Measurements from ENCODE around the gene TPRG1. TPM values are rescaled to one million over a fixed set of nuclear protein-coding genes. Genes with fewer than 3 reads are reported as not detected.

The TPRG1 gene
- total RNA-seq, 1 donor: 1.3 TPM

DNA sequence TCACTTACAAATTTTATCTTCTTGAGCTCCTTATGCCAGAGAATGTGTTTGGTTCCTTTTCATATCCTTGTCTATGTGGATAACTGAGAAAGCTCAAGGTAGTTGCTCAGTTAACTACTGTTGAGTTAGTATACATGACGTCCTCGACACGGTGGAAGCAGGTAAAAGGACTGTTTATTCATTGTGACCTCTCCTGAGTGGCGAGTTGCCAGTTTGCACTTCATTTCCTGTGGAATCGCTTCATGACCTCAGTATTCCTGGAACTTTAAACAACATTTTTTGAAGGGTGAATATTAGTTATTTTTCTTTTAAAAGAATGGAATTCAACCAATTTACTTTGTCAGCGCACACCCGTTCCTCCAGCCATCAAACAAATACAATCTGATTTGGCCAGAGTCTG is 1.2 kb upstream of the TPRG1 start:
- H3K4me3 ChIP-seq (ENCODE audit: low read depth, low read length): no peak overlapping the region
- TF ChIP-seq, protein P1, sequence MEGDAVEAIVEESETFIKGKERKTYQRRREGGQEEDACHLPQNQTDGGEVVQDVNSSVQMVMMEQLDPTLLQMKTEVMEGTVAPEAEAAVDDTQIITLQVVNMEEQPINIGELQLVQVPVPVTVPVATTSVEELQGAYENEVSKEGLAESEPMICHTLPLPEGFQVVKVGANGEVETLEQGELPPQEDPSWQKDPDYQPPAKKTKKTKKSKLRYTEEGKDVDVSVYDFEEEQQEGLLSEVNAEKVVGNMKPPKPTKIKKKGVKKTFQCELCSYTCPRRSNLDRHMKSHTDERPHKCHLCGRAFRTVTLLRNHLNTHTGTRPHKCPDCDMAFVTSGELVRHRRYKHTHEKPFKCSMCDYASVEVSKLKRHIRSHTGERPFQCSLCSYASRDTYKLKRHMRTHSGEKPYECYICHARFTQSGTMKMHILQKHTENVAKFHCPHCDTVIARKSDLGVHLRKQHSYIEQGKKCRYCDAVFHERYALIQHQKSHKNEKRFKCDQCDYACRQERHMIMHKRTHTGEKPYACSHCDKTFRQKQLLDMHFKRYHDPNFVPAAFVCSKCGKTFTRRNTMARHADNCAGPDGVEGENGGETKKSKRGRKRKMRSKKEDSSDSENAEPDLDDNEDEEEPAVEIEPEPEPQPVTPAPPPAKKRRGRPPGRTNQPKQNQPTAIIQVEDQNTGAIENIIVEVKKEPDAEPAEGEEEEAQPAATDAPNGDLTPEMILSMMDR (IDR thresholded peaks at IDR 0.05; ENCODE audit: insufficient read depth, low read depth, low read length): no peak
- DNase-seq (ENCODE audit: low read depth): no peak

DNA sequence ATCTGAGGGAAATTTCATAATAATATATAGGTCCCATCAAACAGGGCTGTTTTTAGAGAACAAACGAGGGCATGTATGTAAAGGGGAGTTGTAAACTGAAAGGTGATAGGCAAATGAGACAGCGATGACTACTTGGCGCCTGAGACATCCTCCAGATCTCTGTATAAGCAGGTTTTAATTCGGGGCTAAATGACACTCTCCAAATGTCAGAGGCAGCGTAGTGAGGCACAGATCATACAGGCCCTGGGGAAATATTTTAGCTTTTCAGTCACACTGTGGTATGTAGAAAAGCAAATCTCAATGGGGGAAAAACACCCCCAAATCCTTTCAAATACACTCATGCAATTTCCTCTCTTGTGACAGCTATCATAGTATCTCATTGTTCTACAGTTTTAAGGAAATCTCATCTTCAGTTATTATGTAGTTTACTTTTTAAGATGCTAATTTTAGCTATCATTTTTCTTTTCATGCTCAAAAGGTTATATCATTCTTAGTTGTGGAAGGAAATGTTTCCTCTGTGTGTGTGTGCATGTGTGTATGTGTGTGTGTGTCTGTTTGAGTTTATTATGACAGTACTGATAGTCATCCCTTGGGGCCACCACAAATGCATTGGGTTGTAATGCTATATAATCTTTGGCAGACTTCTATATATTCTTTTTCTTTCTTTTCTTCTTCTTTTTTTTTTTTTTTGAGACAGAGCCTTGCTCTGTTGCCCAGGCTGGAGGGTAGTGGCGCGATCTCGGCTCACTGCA is 1.1 kb downstream of the TPRG1 start:
- TF ChIP-seq, protein P1 (IDR thresholded peaks at IDR 0.05; ENCODE audit: insufficient read depth, low read depth, low read length): no peak
- no peak for DNase-seq (ENCODE audit: low read depth)
- no peak overlapping the region for H3K4me3 ChIP-seq (ENCODE audit: low read depth, low read length)

DNA sequence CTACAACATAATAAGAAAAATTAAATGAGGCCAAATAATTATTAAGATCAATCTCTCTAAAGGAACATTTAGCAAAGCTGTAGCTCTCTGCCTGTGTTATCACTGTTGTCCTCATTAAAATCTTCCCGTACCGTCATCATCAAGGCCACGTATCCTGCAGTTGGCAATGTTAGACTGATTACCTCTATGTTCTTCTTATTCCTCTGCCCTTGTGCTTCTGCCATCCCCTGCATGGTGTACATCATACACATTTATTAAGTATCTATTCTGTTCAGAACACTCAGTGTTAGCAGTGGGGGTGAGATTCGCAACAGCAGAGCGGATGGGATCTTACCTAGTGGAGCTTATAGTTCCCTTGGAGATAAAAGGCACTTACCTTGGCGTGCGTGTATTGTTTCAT is 12.8 kb downstream of the TPRG1 start:
- TF ChIP-seq, protein P1 (IDR thresholded peaks at IDR 0.05; ENCODE audit: insufficient read depth, low read depth, low read length): no peak
- H3K4me3 ChIP-seq (ENCODE audit: low read depth, low read length): no peak overlapping the region
- no peak for DNase-seq (ENCODE audit: low read depth)

DNA sequence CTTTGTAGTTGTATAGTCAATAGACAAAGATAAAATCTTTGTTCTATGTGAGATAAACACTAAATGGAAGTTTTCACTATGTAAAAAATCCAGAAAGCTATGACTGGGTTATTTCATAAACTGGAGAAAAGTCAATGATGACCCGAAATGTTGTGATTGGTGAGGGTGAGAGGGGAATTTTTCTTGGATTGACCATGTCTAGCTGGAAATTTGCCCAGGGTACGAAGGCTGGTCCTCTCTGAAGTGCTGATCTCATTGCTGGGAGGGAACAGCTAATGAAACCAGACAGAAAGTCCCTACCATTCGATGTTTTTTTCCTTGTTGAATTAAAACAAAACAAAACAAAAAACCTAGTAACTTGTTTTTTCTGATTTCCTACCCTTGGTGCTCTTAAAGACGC is 14.3 kb downstream of the TPRG1 start:
- TF ChIP-seq, protein P1 (IDR thresholded peaks at IDR 0.05; ENCODE audit: insufficient read depth, low read depth, low read length): no peak
- no peak overlapping the region for H3K4me3 ChIP-seq (ENCODE audit: low read depth, low read length)
- DNase-seq (ENCODE audit: low read depth): peak; percentile 37

DNA sequence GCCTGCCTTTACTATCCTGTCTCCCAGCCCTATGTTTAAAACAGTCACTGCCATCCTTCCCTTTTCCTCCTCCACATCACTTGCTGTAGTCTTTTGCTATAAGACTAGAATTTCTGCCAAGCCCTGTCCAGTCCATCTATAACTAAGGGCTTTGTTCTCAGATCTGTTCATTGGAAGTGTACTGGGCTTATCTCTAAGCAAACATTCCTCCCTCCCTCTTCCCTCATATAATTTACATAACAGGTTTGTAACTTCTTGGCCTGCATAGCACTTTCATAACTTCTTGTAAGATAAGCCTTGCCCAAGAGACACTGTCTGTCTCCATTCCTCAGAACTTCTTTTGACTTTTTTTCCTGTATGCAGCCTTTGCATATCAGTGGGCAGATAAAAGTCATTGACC is 16.7 kb downstream of the TPRG1 start:
- no peak overlapping the region for H3K4me3 ChIP-seq (ENCODE audit: low read depth, low read length)
- peak; percentile 8 for DNase-seq (ENCODE audit: low read depth)
- TF ChIP-seq, protein P1 (IDR thresholded peaks at IDR 0.05; ENCODE audit: insufficient read depth, low read depth, low read length): no peak

DNA sequence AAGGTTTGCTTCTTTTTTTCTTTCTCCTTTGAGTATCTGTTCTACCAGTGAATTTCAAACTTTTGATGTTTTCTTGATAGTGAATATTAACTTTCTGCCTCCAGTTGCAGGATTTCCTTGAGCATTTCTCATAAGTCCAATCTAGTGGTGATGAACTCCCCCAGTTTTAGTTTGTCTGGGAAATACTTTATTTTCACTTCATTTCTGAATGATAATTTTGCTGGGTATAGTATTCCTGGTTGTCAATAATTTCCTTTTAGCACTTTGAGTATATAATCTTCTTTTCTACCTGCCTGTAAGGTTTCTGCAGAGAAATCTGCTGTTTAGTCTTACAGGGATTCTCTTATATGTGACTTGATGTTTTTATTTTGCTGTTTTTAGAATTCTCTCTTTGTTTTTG is 21.0 kb downstream of the TPRG1 start:
- no peak for DNase-seq (ENCODE audit: low read depth)
- H3K4me3 ChIP-seq (ENCODE audit: low read depth, low read length): no peak overlapping the region
- TF ChIP-seq, protein P1 (IDR thresholded peaks at IDR 0.05; ENCODE audit: insufficient read depth, low read depth, low read length): no peak

DNA sequence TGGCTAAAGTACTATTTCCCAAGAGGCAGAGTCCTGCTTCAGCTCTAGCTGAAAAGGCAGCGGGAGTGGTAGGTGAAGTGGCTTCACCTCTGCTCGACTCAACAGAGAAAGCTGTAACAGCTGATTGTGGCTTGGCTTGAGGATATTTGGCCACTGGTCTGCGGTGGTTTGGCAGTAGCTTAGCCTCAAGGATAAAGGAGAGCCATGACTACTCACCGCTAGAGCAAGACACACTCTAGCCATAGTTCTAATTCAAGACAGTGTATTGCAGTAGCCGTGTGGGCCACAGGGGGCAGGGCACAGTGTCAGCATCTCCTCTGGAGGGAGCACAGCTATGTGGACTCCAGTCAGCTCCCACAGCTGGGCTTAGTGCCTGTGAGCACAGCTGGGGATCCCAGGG is 23.5 kb downstream of the TPRG1 start:
- no peak overlapping the region for H3K4me3 ChIP-seq (ENCODE audit: low read depth, low read length)
- no peak for DNase-seq (ENCODE audit: low read depth)

More for the DNA sequence above, 23.5 kb downstream of the TPRG1 start:
- TF ChIP-seq, protein P1 (IDR thresholded peaks at IDR 0.05; ENCODE audit: insufficient read depth, low read depth, low read length): peak; percentile 39

Data from fibroblast of villous mesenchyme (primary cell).